HepG2 (cell line): Measurements from ENCODE around the gene NSMF. TPM values are rescaled to one million over a fixed set of nuclear protein-coding genes. Genes with fewer than 3 reads are reported as not detected.

Source experiments
- CBFB ChIP-seq: sonication (generic); formaldehyde crosslinking; IDR thresholded peaks from 2 replicates; pipeline ENCODE4 v1.4.0; 2020; ENCODE audit warnings: missing genetic modification reagents
- CCDC6 ChIP-seq: sonication (generic); formaldehyde crosslinking; IDR thresholded peaks from 2 replicates; pipeline ENCODE4 v1.8.1; 2022; ENCODE audit warnings: mild to moderate bottlenecking, missing genetic modification reagents, moderate library complexity
- CERS6 ChIP-seq: sonication (generic); formaldehyde crosslinking; IDR thresholded peaks from 2 replicates; pipeline ENCODE4 v1.5.0; 2020; ENCODE audit warnings: missing genetic modification reagents
- MIXL1 ChIP-seq: IDR thresholded peaks from 2 replicates; pipeline ENCODE4 v1.6.1; 2016
- ONECUT2 ChIP-seq: sonication (generic); formaldehyde crosslinking; IDR thresholded peaks from 2 replicates; pipeline ENCODE4 v1.4.0; 2020; ENCODE audit warnings: missing genetic modification reagents
- RXRA ChIP-seq: sonication (generic); formaldehyde crosslinking; IDR thresholded peaks from 2 replicates; pipeline ENCODE4 v1.5.1; 2020; ENCODE audit warnings: missing genetic modification reagents
- SNAPC5 ChIP-seq: sonication (generic); formaldehyde crosslinking; IDR thresholded peaks from 2 replicates; pipeline ENCODE4 v1.8.1; 2023; ENCODE audit warnings: mild to moderate bottlenecking, missing genetic modification reagents, borderline replicate concordance
- SOX13 ChIP-seq, 3 experiments: fragments of 450-650 bp in 1 of 3; sonication (generic) in 1 of 3; formaldehyde crosslinking in 1 of 3; IDR thresholded peaks in 2 of 3; conservative IDR thresholded peaks in 1 of 3; 2 replicates each; pipeline versions ENCODE4 v1.5.0 to v1.6.1; 2016 to 2020; ENCODE audit warnings: antibody characterized with exemption in 1 of 3, mild to moderate bottlenecking in 1 of 3, missing compliant biosample characterization in 1 of 3, missing genetic modification reagents in 1 of 3, moderate library complexity in 1 of 3
- TCF7 ChIP-seq: sonication (generic); IDR thresholded peaks from 2 replicates; pipeline ENCODE4 v1.6.1; 2016; ENCODE audit warnings: antibody characterized with exemption, low read depth
- TERF1 ChIP-seq: sonication (generic); formaldehyde crosslinking; IDR thresholded peaks from 2 replicates; pipeline ENCODE4 v1.8.0; 2022; ENCODE audit warnings: mild to moderate bottlenecking, missing genetic modification reagents, moderate library complexity
- ZBED4 ChIP-seq: sonication (generic); formaldehyde crosslinking; IDR thresholded peaks from 2 replicates; pipeline ENCODE4 v1.4.0; 2020; ENCODE audit warnings: missing genetic modification reagents, borderline replicate concordance
- ZMAT5 ChIP-seq: sonication (generic); formaldehyde crosslinking; IDR thresholded peaks from 2 replicates; pipeline ENCODE4 v1.5.0; 2020; ENCODE audit warnings: mild to moderate bottlenecking, low read depth, missing genetic modification reagents, borderline replicate concordance
- ZNF260 ChIP-seq: sonication (generic); formaldehyde crosslinking; IDR thresholded peaks from 2 replicates; pipeline ENCODE4 v1.4.0; 2020; ENCODE audit warnings: missing genetic modification reagents, low read depth, mild to moderate bottlenecking, borderline replicate concordance
- ZNF33B ChIP-seq: sonication (generic); formaldehyde crosslinking; IDR thresholded peaks from 2 replicates; pipeline ENCODE4 v1.5.1; 2020; ENCODE audit warnings: mild to moderate bottlenecking, missing genetic modification reagents
- ZNF484 ChIP-seq: sonication (generic); formaldehyde crosslinking; IDR thresholded peaks from 2 replicates; pipeline ENCODE4 v1.5.1; 2020; ENCODE audit warnings: mild to moderate bottlenecking, low read depth, missing genetic modification reagents, borderline replicate concordance
- ZNF557 ChIP-seq: sonication (generic); formaldehyde crosslinking; IDR thresholded peaks from 2 replicates; pipeline ENCODE4 v1.4.0; 2020; ENCODE audit warnings: missing genetic modification reagents
- ZNF569 ChIP-seq: sonication (generic); formaldehyde crosslinking; IDR thresholded peaks from 2 replicates; pipeline ENCODE4 v1.5.0; 2020; ENCODE audit warnings: mild to moderate bottlenecking, missing genetic modification reagents, moderate library complexity, borderline replicate concordance
- ZNF576 ChIP-seq: sonication (generic); formaldehyde crosslinking; IDR thresholded peaks from 2 replicates; pipeline ENCODE4 v1.4.0; 2020; ENCODE audit warnings: mild to moderate bottlenecking, missing genetic modification reagents
- ZNF660 ChIP-seq: sonication (generic); formaldehyde crosslinking; IDR thresholded peaks from 2 replicates; pipeline ENCODE4 v1.5.1; 2020; ENCODE audit warnings: mild to moderate bottlenecking, low read depth, missing genetic modification reagents, borderline replicate concordance
- ZNF839 ChIP-seq: sonication (generic); formaldehyde crosslinking; IDR thresholded peaks from 2 replicates; pipeline ENCODE4 v1.4.0; 2020; ENCODE audit warnings: missing genetic modification reagents, mild to moderate bottlenecking, borderline replicate concordance
- polyA plus RNA-seq, 8 experiments: library from polyadenylated mRNA; depleted of rRNA in 3 of 8; stranded (reverse) in 7 of 8; unstranded in 1 of 8; fragments of >200 nt; fragmentation: Illumina TruSeq in 4 of 8; extraction: Trizol in 4 of 8; gene quantifications; 2 replicates each; pipeline versions ENCODE4 v1.2.1 to v1.2.3, GENCODE V29; 2011 to 2016; ENCODE audit warnings: low read depth in 4 of 8, missing spikeins in 1 of 8, mixed read lengths in 1 of 8; ENCODE audit not compliant: insufficient read depth in 1 of 8
- total RNA-seq, 5 experiments: library from RNA; depleted of rRNA; stranded (reverse); fragments of >200 nt; fragmentation: Illumina TruSeq; extraction: Trizol; gene quantifications; 2 replicates each; pipeline ENCODE4 v1.2.3, GENCODE V29; 2016; ENCODE audit warnings: low read depth in 1 of 5

Gene NSMF
- total and polyA plus RNA-seq, 2 of the 13 experiments (the other 11 are each of a cell fraction or from before 2014, with no cell fraction given) = 44.3 to 183 TPM

- TF ChIP-seq CERS6 (CRISPR knock-in tag) (no peak), CBFB (CRISPR knock-in tag) (peak; percentile 95), ZNF557 (CRISPR knock-in tag) (no peak), ZNF660 (CRISPR knock-in tag) (no peak), ZNF260 (CRISPR knock-in tag) (no peak), ZBED4 (peak; percentile 88), ZNF484 (CRISPR knock-in tag) (no peak), ONECUT2 (CRISPR knock-in tag) (no peak), ZNF33B (peak; percentile 73; the same call in 1 of the 2 replicates), ZNF569 (CRISPR knock-in tag) (no peak), ZNF576 (CRISPR knock-in tag) (no peak), TERF1 (no peak), SOX13 (IDR thresholded peaks at IDR 0.05) (no peak), SOX13 (CRISPR knock-in tag; conservative IDR thresholded peaks at IDR 0.05 in 1 of 2, IDR thresholded peaks at IDR 0.05 in 1 of 2) (peak in 1 of 2 experiments; percentile 54; a peak in 1 of 4 replicates), SNAPC5 (CRISPR knock-in tag) (no peak), RXRA (CRISPR knock-in tag) (peak; percentile 45; the same call in 1 of the 2 replicates), TCF7 (no peak), MIXL1 (CRISPR knock-in tag) (peak; percentile 43; the same call in 1 of the 2 replicates), ZNF839 (CRISPR knock-in tag) (no peak), CCDC6 (CRISPR knock-in tag) (no peak), ZMAT5 (no peak)
Measured at GRCh38 chr9:137422604-137423513, 36.3 kb downstream of the NSMF start, which contains the start of the genes EXD3 and NOXA1 (continued).
